GM21576 (cell line): ENCODE results near the gene NET1.
"Not testable (repeated sequence)": the region's sequence is repeated elsewhere in the genome, so short reads cannot be mapped to it uniquely, and the experiment has no call there.

Experiments used
- ATAC-seq: cut with Tn5 transposase; IDR thresholded peaks from one replicate; pipeline ENCODE4 v1.9.1; 2021; ENCODE audit warnings: mild to moderate bottlenecking, moderate library complexity; ENCODE audit not compliant: unreplicated experiment

The NET1 gene

DNA sequence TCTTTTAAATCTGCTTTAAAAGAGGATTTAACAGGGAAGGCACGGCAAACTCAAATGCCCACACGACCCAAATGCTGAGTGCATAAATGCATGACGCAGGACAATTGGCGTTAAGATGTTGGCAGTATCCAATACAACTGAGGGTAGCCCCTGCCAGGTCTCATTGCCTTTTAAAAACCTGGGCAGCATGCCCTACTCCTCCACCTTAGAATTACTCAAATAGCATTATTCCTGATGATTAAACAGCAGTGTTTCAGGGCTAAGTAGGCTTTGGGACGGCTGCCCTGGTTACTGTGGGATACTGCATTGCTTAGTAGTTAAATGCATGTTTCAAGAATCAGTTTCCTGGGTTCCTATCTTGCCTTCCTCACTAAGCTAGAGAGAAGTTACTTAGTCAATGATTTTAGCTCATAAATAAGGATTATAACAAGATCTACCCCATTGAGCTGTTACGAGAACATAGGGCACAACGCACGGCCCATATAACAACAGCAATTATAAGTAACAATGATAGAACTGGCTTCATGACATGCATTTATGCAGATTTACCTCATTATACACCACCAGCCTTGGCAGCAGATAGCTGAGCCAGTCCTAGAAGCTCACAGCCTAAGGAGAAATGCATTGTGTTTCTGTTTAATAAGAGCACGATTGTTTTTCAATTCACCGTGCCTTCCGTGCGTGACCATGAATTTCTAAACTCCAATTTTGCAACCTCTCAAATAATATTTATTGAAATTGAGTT lies 15.6 kb upstream of the NET1 start:
- ATAC-seq: no peak

DNA sequence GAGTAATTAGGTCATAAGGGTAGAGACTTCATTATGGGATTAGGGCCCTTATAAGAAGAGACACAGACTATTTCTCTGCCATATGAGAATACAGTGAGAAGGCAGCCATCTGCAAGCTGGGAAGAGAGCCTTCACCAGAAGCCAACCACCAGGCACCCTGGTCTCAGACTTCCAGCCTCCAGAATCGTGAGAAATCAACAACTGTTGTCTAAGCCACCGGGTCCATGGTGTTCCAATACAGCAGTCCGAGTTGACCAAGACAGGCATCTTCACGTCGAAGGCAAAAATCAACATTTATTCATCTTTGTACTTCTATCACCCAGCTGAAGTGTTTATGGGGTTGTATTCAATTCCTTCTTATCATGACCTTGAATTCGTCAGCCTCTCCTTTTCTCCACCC lies 13.0 kb upstream of the NET1 start:
- no peak for ATAC-seq

- no peak for ATAC-seq
Measured at GRCh38 chr10:5400468-5401240, 11.7 kb upstream of the NET1 start.

DNA sequence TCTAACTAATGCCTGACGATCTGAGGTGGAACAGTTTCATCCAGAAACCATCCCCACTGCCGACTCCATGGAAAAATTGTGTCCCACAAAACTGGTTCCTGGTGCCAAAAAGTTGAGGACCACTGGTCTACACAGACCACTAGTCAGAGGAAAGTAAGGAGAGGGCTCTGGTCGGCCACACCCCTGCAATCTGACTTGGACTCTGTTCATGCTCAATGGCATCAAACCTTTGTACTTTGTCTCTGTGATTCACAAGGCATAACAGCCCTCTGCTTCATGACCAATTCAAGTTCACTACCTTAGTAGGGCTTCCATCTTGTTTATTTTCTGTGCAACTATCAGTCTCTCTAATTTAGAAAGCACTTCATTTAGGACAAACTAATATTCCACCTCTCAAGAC lies 9.6 kb upstream of the NET1 start:
- ATAC-seq: no peak

DNA sequence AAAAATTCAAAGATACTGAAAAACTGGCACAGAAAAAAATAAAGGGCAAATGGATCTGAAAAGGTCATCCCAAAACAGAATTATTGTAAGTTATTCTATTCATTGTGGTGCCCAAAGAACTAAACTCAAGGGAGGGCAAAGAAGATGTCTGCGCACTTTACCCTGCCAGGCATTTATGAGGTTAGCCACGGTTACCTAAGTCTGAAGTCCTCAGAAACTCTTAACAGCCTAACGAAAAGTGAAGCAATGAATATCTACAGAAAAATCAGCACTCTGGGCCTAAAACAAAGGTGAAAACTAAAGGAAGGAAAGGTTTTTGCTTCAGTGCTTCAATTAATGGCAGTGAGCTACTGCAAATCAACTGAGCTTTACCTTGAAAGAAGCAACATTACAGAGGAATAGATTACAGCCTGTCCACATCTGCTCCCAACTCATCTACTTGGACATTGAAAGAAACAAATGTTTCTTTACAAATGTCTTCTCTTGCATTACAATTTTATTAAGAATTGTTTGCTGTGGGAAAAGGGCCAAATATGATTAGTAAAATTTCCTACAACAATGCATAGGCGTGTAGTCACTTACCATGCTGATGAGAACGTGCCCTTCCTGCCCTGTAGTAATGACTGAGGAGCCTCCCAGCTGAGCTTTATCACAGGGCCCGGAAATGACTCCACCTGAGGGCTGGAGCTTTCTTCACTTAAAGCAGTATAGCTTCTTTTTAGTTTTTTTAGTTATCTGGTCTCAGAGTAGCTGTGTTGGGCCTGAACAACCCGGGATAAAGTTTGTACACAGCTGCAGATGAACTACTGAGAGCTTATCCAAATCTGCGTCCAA lies 7.9 kb upstream of the NET1 start, which contains the start of gene TUBAL3:
Gene TUBAL3 (minus strand): TSS at position 621 of the 834 bp plus-strand sequence. CDS start 36 bp downstream, at position 585.
- ATAC-seq: no peak

DNA sequence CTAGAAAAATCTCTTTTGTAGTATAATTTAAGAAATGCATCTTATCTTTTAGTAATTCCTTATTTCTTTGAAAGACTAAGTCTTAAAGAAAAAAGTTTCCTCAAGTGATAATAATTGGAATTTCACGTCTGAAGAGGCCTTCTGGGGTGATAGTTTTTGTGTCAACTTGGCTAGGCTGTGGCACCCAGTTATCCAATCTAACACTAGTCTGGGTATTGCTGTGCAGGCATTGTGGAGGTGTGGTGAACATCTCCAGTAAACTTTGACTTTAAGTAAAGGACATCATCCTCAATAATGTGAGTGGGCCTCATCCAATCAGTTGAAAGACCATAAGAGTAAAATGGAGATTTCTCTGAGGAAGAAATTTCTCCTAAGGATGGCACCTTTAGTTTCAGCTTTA lies 5.4 kb upstream of the NET1 start:
- ATAC-seq: no peak

GRCh38 chr10:5410787-5411186 lies 1.6 kb upstream of the NET1 start:
- ATAC-seq: not testable (repeated sequence)

GRCh38 chr10:5411941-5412276 lies 448 bp upstream of the NET1 start:
- no peak for ATAC-seq

- ATAC-seq: no peak
Measured at GRCh38 chr10:5413012-5413938, 918 bp downstream of the NET1 start.

- no peak for ATAC-seq
Measured at GRCh38 chr10:5416981-5417380, 4.6 kb downstream of the NET1 start.

GRCh38 chr10:5418584-5418983 lies 6.2 kb downstream of the NET1 start:
- ATAC-seq: no peak

GRCh38 chr10:5419466-5420094 lies 7.2 kb downstream of the NET1 start:
- no peak for ATAC-seq

GRCh38 chr10:5423771-5424170 lies 11.4 kb downstream of the NET1 start:
- no peak for ATAC-seq

DNA sequence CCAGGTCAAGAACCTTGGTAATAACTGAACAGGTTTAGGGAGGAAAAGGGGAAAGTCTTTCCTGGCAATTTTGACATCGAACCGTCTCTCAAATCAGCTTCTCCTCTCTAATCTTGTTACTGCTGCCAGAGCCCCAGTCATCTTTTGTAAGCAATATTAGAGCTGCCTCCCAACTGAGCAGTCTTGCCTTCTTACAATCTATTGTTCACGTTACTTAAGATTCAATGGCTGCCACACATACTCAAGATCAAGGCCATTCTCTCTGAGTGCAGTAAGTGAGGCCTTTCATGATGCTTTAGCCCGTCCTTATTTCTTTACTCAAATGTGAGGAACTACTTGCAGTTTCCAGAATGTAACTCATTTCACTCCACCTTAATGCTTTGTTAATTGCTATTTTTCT lies 12.4 kb downstream of the NET1 start:
- ATAC-seq: no peak

DNA sequence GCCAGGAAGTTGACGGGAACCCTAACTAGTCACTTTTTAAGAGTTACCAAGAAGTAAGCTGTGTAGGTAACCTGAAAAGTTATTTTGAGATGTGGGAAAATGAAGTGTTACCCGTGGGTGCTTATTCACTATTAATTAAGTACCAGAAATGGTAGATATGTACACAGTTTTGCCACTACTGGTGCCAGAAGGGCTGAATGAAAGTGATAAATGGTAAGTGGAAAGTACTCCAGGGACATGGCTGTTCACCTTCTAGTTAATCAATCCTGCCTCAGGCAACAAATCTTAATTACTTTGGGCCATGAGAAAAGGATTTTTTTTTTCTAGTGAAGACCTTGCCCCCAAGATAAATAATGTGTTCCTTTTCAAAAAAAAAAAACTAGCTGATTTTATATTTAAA lies 15.8 kb downstream of the NET1 start:
- ATAC-seq: no peak

GRCh38 chr10:5433182-5433581 lies 20.8 kb downstream of the NET1 start:
- no peak for ATAC-seq

DNA sequence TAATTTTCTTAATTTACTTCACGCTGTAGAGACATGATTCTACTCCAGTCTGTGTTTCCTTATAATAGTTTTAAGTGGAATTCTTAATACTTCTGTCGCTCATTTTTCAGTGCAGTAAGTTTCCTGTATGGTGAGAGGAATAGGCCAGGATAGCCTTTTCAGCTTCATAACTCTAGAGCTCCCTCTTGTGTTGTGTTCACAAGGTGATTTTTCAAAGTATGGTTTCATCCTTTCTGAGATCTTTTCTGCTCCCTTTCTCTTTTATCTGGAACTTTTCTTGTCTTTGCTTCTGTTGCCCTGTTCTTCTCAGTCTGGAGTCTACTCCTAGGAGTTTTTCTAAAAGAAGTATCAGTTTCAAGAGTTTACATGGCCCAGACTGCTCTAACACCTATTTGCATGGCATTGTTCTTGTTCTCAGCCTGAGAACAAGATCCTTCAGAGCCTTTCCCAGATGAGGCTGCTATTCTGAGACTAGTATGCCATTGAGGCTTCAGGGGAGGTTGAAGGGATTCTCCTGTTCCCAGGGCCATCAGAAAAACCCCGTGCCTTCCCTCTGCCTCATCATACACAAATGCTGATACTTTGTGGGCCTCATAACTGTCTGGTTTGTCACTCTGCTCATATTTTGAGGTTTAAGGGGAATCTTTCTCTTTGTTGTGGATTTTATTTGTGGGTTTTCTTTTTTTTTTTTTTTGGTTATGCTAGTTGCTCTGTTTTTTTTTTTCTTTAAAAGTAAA lies 21.8 kb downstream of the NET1 start:
- no peak for ATAC-seq

DNA sequence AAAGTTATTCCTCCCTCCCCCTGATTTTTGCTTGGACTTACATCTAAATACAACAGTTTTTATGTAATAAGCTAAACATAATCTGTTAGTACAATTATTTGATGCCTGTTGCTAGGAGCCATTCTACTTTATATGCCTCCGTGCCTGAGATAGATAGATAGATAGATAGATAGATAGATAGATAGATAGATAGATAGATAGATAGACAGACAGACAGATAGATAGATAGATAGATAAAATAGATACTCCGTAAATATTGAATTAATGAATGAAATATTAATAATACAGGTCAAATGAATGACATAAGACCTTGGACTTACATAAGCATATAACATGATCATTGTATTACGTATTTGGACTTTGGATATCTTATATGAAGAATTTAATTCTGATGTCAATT lies 23.0 kb downstream of the NET1 start:
- ATAC-seq: no peak

- ATAC-seq: no peak
Measured at GRCh38 chr10:5440206-5440605, 27.8 kb downstream of the NET1 start.
